Activated CD4-positive, alpha-beta memory T cell treated with anti-CD3 and anti-CD28 coated beads for 36 hours (primary cell): ENCODE data around the gene DNAH2. TPM values are rescaled to one million over a fixed set of nuclear protein-coding genes. Genes with fewer than 3 reads are reported as not detected.

Experiments
- CTCF ChIA-PET: fragments of 350-600 bp; sonication (Branson Sonifier 250); formaldehyde crosslinking; loops from one replicate; lab custom pipeline; 2021; ENCODE audit warnings: antibody characterized with exemption, inconsistent platforms; lab: Charles Lee
- POLR2A ChIA-PET: fragments of 350-600 bp; sonication (Branson Sonifier 250); formaldehyde crosslinking; loops from one replicate; lab custom pipeline; 2021; ENCODE audit warnings: antibody characterized with exemption; lab: Charles Lee
- DNase-seq: peaks from one replicate; pipeline ENCODE4 v3.0.0-alpha.2; 2020
- H3K27ac Mint-ChIP-seq: one replicate; pipeline ENCODE4 v1.8.0; 2021; ENCODE audit warnings: mixed read lengths
- H3K27me3 Mint-ChIP-seq: one replicate; pipeline ENCODE4 v1.8.0; 2021; ENCODE audit warnings: mixed read lengths
- H3K36me3 Mint-ChIP-seq: one replicate; pipeline ENCODE4 v1.8.0; 2021; ENCODE audit warnings: mixed read lengths
- H3K4me1 Mint-ChIP-seq: one replicate; pipeline ENCODE4 v1.8.0; 2021; ENCODE audit warnings: low read depth, mixed read lengths
- H3K4me3 Mint-ChIP-seq: one replicate; pipeline ENCODE4 v1.8.0; 2021; ENCODE audit warnings: mild to moderate bottlenecking, mixed read lengths
- H3K9me3 Mint-ChIP-seq: one replicate; pipeline ENCODE4 v1.8.0; 2021; ENCODE audit warnings: mixed read lengths
- intact Hi-C: fragments of 100-400 bp; cut with micrococcal nuclease; formaldehyde crosslinking; loops from one replicate; pipeline ENCODE4 v1.15.1; 2023
- total RNA-seq, 2 experiments: library from RNA; stranded (reverse); gene quantifications; one replicate each; pipeline ENCODE4 v1.2.3, GENCODE V29; 2021

DNAH2 gene
- total RNA-seq, 2 experiments from 2014 or later, result not detected

DNA sequence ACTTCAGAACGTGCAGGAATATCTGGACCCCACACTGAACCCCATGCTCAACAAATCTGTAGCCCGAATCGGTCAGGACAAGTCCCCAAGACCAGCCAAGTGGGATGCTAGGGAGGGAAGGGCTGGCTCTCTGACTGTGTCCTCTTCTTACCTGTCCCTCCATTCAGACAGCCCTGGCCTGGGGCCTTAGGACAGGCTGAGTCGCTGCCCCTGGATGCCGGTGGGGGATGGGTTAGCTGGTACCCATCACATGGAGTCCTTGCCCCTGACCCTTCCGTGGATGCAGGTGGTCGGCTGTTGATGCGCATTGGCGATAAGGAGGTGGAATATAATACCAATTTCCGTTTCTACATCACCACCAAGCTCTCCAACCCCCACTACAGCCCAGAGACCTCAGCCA, 100.5 kb downstream of the DNAH2 start:
- Mint-ChIP-seq H3K27me3 (no peaks in the 10 kb centered on the region), H3K9me3 (no peaks in the 10 kb centered on the region), H3K4me3 (no peak overlapping the region), H3K27ac (no peak overlapping the region), H3K4me1 (no peaks in the 10 kb centered on the region), H3K36me3 (no peaks in the 10 kb centered on the region)
- ChIA-PET CTCF (interaction anchor here (1.0 kb wide), 1 partner anchor 48 kb away, joined by 3 read pairs; no protein-coding TSS in a partner anchor), POLR2A (no interaction called here)
- no peak for DNase-seq
- intact Hi-C loops, result no loop called here

- intact Hi-C loops, result no loop called here
- CTCF ChIA-PET, result interaction anchor here (0.5 to 1.2 kb wide), 4 partner anchors 15 to 328 kb away, joined by 3 to 5 read pairs (median 3); no protein-coding TSS in a partner anchor
- H3K9me3 Mint-ChIP-seq, result no peaks in the 10 kb centered on the region
- H3K4me1 Mint-ChIP-seq, result no peaks in the 10 kb centered on the region
- no peaks in the 10 kb centered on the region for H3K27me3 Mint-ChIP-seq
- DNase-seq, result no peak
- POLR2A ChIA-PET, result interaction anchor here (0.6 kb wide), 1 partner anchor 133 kb away, joined by 3 read pairs; no protein-coding TSS in a partner anchor
- H3K36me3 Mint-ChIP-seq, result no peaks in the 10 kb centered on the region
- H3K27ac Mint-ChIP-seq, result no peak overlapping the region
- H3K4me3 Mint-ChIP-seq, result no peak overlapping the region
These were observed 101.5 kb downstream of the DNAH2 start for GRCh38 chr17:7818746-7819645.

DNA sequence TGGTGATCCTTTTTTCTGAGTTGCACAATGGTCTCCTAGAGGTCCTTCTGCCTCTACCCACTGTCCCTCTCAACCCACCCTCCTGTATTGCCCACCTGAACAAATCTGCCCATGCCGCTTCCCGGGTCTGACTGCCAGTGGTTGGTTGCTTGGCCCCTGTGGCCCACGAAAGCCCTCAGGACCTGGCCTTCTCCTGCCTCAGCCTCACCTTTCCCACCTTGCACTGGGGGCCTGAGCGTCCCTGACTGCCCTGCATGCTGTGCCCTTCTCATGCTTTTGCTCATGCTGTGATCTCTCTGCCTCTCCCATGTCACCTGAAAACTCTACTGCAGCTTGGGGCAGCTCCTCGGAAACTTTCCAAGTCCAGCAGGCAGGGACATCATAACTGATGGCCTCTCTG, 102.7 kb downstream of the DNAH2 start:
- CTCF ChIA-PET, result interaction anchor here (1.0 to 6.8 kb wide), 4 partner anchors 14 to 221 kb away, joined by 3 to 57 read pairs (median 8); partner anchors contain the start of gene KDM6B
- Mint-ChIP-seq H3K27ac (no peak overlapping the region), H3K36me3 (no peaks in the 10 kb centered on the region), H3K4me1 (no peaks in the 10 kb centered on the region), H3K27me3 (no peaks in the 10 kb centered on the region), H3K4me3 (no peak overlapping the region), H3K9me3 (no peaks in the 10 kb centered on the region)
- intact Hi-C loops, result no loop called here
- DNase-seq, result no peak
- POLR2A ChIA-PET, result no interaction called here

DNA sequence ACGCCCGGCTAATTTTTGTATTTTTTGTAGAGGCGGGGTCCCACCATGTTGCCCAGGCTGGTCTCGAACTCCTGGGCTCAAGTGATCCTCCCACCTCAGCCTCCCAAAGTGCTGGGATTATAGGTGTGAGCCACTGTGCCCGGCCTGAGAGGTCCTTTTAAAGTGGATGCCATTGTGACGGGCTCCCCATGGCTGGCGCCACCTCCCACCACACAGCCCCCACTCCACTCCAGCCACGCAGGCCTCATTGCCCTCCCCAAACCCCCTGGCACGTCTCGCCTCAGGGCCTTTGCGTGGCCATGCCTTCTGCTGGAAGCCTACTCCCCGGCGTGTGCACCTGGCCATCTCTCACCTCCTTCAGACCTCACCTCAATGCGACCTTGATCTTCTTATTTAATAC, 104.6 kb downstream of the DNAH2 start:
- no peak overlapping the region for H3K4me3 Mint-ChIP-seq
- intact Hi-C loops, result loop anchor here (1.0 to 2.0 kb wide), 3 partner anchors 29 to 168 kb away; no protein-coding TSS in a partner anchor
- no peaks in the 10 kb centered on the region for H3K36me3 Mint-ChIP-seq
- H3K27ac Mint-ChIP-seq, result no peak overlapping the region
- H3K27me3 Mint-ChIP-seq, result no peaks in the 10 kb centered on the region
- H3K4me1 Mint-ChIP-seq, result no peaks in the 10 kb centered on the region
- H3K9me3 Mint-ChIP-seq, result no peaks in the 10 kb centered on the region
- ChIA-PET POLR2A (no interaction called here), CTCF (interaction anchor here (1.0 to 6.8 kb wide), 11 partner anchors 13 to 168 kb away, joined by 3 to 57 read pairs (median 5); partner anchors contain the start of genes KDM6B and NAA38)
- no peak for DNase-seq

GRCh38 chr17:7823581-7824001, 106.0 kb downstream of the DNAH2 start:
- H3K27me3 Mint-ChIP-seq, result no peaks in the 10 kb centered on the region
- no peak for DNase-seq
- H3K4me1 Mint-ChIP-seq, result no peaks in the 10 kb centered on the region
- no peak overlapping the region for H3K27ac Mint-ChIP-seq
- ChIA-PET CTCF (interaction anchor here (0.6 to 6.8 kb wide), 10 partner anchors 10 to 503 kb away, joined by 3 to 57 read pairs (median 4); partner anchors contain the start of gene KDM6B), POLR2A (no interaction called here)
- H3K36me3 Mint-ChIP-seq, result no peaks in the 10 kb centered on the region
- H3K4me3 Mint-ChIP-seq, result no peak overlapping the region
- intact Hi-C loops, result loop anchor here (2.0 kb wide), 1 partner anchor 81 kb away; no protein-coding TSS in a partner anchor
- H3K9me3 Mint-ChIP-seq, result no peaks in the 10 kb centered on the region

- no peaks in the 10 kb centered on the region for H3K36me3 Mint-ChIP-seq
- no peaks in the 10 kb centered on the region for H3K27me3 Mint-ChIP-seq
- ChIA-PET CTCF (interaction anchor here (0.9 to 6.8 kb wide), 11 partner anchors 10 to 236 kb away, joined by 3 to 57 read pairs (median 5); partner anchors contain the start of genes KDM6B and NAA38), POLR2A (no interaction called here)
- intact Hi-C loops, result no loop called here
- DNase-seq, result no peak
- no peaks in the 10 kb centered on the region for H3K4me1 Mint-ChIP-seq
- H3K4me3 Mint-ChIP-seq, result no peak overlapping the region
- H3K27ac Mint-ChIP-seq, result no peak overlapping the region
- no peaks in the 10 kb centered on the region for H3K9me3 Mint-ChIP-seq
These were observed 106.7 kb downstream of the DNAH2 start for GRCh38 chr17:7824021-7824924.

DNA sequence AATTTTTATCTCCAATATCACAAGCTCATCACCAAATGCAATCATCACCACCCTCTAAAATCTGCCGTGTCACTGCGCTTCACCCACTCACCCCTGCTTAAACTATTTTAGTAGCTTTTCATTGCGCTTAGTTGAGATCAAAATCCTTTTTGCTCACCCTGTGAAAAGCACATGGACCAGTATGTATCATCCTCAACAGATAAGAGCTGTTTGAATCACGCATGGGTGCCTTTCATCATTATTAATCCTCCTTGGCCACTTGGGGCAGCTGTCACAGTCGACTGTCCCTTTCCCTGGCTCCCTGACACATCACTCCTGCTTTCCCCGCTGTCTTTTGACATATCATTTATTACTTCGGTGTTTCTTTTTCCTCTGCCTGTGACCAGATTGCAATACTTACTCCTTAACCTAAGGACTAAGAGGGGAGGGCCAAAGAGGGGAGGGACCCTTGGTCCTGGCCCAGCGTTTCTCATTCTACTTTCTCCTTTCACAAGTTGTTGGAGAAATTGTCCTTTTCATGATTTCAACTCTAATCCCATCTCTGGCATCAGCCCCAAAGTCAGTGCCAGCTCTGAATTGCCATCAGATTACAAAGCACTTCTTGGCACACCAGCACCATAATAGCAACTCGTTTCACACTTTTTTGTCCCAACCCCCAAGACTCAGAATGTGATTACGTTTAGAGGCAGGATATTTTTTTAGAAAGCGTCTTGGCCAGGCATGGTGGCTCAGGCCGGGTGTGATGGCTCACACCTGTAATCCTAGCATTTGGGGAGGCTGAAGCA, 107.9 kb downstream of the DNAH2 start:
- no peak overlapping the region for H3K27ac Mint-ChIP-seq
- no peak for DNase-seq

GRCh38 chr17:7830616-7831015, 113.1 kb downstream of the DNAH2 start:
- no peak for DNase-seq
- intact Hi-C loops, result loop anchor here (10.0 kb wide), 1 partner anchor 354 kb away; no protein-coding TSS in a partner anchor
- POLR2A ChIA-PET, result no interaction called here

More for the DNA sequence above, 107.9 kb downstream of the DNAH2 start:
- Mint-ChIP-seq H3K4me1 (no peaks in the 10 kb centered on the region), H3K27me3 (peaks cover 1% of the 10 kb centered on the region), H3K4me3 (no peak overlapping the region), H3K9me3 (no peaks in the 10 kb centered on the region), H3K36me3 (no peaks in the 10 kb centered on the region)
- intact Hi-C loops, result no loop called here
- ChIA-PET POLR2A (no interaction called here), CTCF (interaction anchor here (0.6 to 6.8 kb wide), 9 partner anchors 9 to 235 kb away, joined by 3 to 57 read pairs (median 7); partner anchors contain the start of genes KDM6B and NAA38)

GRCh38 chr17:7831233-7831632, 113.7 kb downstream of the DNAH2 start:
- Mint-ChIP-seq H3K27me3 (peaks cover 1% of the 10 kb centered on the region), H3K36me3 (no peaks in the 10 kb centered on the region), H3K4me3 (no peak overlapping the region), H3K9me3 (no peaks in the 10 kb centered on the region), H3K27ac (no peak overlapping the region), H3K4me1 (peaks cover 7% of the 10 kb centered on the region)
- POLR2A ChIA-PET, result no interaction called here
- no peak for DNase-seq
- intact Hi-C loops, result loop anchor here (10.0 kb wide), 1 partner anchor 354 kb away; no protein-coding TSS in a partner anchor
- CTCF ChIA-PET, result interaction anchor here (1.5 to 7.2 kb wide), 3 partner anchors 8 to 19 kb away, joined by 5 to 57 read pairs (median 49); no protein-coding TSS in a partner anchor

More at GRCh38 chr17:7830616-7831015, 113.1 kb downstream of the DNAH2 start:
- peaks cover 1% of the 10 kb centered on the region for H3K27me3 Mint-ChIP-seq
- H3K36me3 Mint-ChIP-seq, result no peaks in the 10 kb centered on the region
- peaks cover 5% of the 10 kb centered on the region for H3K4me1 Mint-ChIP-seq
- CTCF ChIA-PET, result no interaction called here
- no peak overlapping the region for H3K4me3 Mint-ChIP-seq
- H3K9me3 Mint-ChIP-seq, result no peaks in the 10 kb centered on the region
- no peak overlapping the region for H3K27ac Mint-ChIP-seq

DNA sequence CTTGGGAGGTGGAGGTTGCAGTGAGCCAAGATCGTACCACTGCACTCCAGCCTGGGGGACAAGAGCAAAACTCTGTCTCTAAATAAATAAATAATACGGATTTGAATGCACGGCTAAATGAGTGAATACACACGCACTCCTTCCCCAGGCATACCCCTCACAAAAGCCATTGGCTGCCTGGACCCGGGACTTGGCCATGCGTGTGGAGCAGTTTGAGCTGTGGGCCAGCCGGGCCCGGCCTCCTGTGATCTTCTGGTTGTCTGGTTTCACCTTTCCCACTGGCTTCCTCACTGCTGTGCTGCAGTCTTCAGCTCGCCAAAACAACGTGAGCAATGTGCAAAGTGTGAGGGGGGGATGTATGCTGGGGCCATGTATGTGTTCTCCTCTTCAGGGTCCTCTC, 114.9 kb downstream of the DNAH2 start:
- H3K9me3 Mint-ChIP-seq, result no peaks in the 10 kb centered on the region
- no peak for DNase-seq
- no peaks in the 10 kb centered on the region for H3K36me3 Mint-ChIP-seq
- H3K27me3 Mint-ChIP-seq, result peaks cover 1% of the 10 kb centered on the region
- intact Hi-C loops, result loop anchor here (10.0 kb wide), 1 partner anchor 352 kb away; no protein-coding TSS in a partner anchor
- no peak overlapping the region for H3K27ac Mint-ChIP-seq
- CTCF ChIA-PET, result interaction anchor here (1.1 to 7.2 kb wide), 5 partner anchors 9 to 89 kb away, joined by 4 to 57 read pairs (median 9); no protein-coding TSS in a partner anchor
- H3K4me3 Mint-ChIP-seq, result no peak overlapping the region
- POLR2A ChIA-PET, result interaction anchor here (1.1 to 2.8 kb wide), 2 partner anchors 11 to 25 kb away, joined by 3 to 10 read pairs; partner anchors contain the start of genes CYB5D1 and NAA38
- H3K4me1 Mint-ChIP-seq, result peaks cover 18% of the 10 kb centered on the region
